ENCODE data around the gene ABI1. TPM values are rescaled to one million over a fixed set of nuclear protein-coding genes. Genes with fewer than 3 reads are reported as not detected.
A peak's percentile ranks its signal among the peaks of the same experiment; 100 is the strongest.

ABI1 gene
- total RNA-seq, 1 donor from 2014 or later: 54.5 TPM

DNA sequence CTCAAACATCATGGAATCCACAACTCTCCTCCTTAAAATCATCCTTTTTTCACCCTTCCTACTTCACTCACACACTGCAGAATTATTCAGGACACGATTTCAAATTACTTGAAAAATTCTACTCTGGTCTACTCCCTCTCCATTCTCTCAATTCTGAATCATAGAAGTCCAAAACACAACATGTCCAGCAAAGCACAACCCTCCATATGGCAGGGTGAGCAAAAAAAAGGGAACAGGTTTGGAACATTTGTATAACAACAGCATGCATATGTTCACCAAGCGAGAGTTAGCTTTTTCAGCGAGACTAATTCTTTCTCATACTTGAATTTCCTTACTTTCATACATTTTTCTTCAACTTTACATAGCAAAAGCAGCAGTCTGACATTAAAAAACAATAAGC lies 73.4 kb downstream of the ABI1 start:
- Mint-ChIP-seq H3K27me3 (no peaks in the 10 kb centered on the region), H3K9me3 (no peaks in the 10 kb centered on the region), H3K4me3 (no peak overlapping the region), H3K27ac (peak overlapping the region; percentile 11), H3K36me3 (ENCODE audit: low read depth) (peaks cover 40% of the 10 kb centered on the region), H3K4me1 (peaks cover 23% of the 10 kb centered on the region)
- no peak for DNase-seq
- intact Hi-C loops (cut with micrococcal nuclease): no loop called here

DNA sequence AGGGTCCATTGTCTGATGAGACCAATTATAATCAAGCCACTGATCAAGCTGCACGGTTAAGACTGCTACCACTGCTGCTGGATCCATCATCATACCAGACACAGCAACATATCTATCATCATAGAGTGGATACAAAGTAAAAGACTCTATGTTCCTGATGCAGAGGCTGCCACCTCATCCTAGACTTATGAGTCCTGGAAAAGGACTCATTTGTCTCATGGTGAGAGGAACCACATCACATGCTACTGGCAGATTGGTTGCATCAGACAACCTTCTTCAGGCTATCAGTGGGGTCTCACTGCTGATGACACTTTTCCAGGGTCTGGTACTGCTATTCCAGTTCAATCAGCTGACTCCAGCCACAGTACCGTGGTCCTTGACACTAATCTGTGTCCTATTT lies 79.0 kb downstream of the ABI1 start:
- peaks cover 24% of the 10 kb centered on the region for H3K36me3 Mint-ChIP-seq (ENCODE audit: low read depth)
- H3K4me1 Mint-ChIP-seq: peaks cover 45% of the 10 kb centered on the region
- H3K27me3 Mint-ChIP-seq: no peaks in the 10 kb centered on the region
- H3K27ac Mint-ChIP-seq: peak overlapping the region; percentile 67
- intact Hi-C loops (cut with micrococcal nuclease): loop anchor here (5.0 kb wide), 1 partner anchor 44 kb away; no protein-coding TSS in a partner anchor
- no peak for DNase-seq
- no peaks in the 10 kb centered on the region for H3K9me3 Mint-ChIP-seq
- H3K4me3 Mint-ChIP-seq: no peak overlapping the region

DNA sequence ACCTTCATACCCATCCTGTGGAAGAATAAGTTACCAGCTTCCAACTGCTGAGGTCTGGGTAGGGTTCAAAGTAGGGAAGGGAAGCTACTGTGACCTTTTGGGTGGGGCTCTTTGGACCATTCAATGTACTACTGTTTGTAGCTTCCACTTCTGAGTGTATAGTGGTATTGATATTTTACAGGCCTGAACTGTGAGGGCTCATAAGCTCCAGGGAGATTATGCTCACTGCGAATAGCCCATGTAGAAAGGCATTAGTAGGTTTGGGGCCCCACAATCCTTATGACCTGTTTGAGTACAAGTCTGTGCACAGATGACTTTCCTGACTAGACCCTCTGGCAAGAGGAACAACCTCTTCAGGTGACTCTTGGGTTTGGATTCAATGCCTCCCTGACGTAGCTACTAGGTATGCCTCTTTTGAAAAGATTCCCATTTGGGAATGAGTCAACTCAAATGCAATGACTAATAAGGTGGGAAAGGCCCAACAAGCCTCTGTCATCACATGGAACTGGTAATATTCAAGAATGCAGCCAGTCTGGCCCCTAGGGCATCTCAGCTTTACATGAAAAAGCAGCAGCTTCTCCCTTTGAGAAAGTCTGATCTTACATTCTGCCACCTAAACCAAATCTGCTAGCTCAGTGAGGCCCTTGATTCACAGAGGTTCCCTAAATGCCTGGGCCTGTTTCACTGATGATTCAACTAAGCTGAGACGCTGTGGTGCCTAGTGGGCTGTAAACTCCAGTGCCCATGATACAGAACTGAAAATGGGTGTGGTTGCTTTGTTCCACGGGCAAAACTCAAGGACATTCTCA lies 79.8 kb downstream of the ABI1 start:
- H3K4me3 Mint-ChIP-seq: no peak overlapping the region
- intact Hi-C loops (cut with micrococcal nuclease): loop anchor here (5.0 kb wide), 1 partner anchor 44 kb away; no protein-coding TSS in a partner anchor
- peak overlapping the region; percentile 54 for H3K27ac Mint-ChIP-seq

DNA sequence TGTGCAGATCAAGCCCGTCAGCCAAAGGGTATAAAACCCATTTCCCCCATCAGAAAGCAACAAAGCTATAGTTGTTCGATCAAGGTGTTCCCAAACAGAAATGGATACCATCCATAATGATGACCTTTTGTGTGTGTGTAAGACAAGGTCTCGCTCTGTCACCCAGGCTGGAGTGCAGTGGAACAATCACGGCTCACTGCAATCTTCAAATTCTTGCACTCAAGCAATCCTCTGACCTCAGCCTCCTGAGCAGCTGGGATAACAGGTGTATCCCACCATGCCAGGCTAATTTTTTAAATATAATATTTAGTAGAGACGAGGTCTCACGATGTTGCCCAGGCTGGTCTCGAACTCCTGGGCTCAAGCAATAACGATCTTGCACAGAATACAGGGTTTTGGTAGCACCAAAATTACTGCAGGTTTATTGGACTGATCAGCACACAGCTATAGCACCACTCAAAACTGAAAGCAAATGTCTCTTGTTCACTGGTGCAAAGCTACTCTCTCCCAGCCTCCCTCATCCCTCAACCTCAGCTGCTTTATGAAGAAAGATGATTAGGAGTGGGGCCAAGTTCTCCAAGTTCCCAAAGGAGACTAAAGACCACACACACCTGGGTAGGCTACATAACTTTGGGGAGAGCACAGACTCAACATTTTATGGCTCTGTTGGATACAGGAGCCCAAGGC lies 80.5 kb downstream of the ABI1 start:
- Mint-ChIP-seq H3K4me1 (peaks cover 41% of the 10 kb centered on the region), H3K4me3 (no peak overlapping the region), H3K27ac (no peak overlapping the region), H3K9me3 (no peaks in the 10 kb centered on the region), H3K27me3 (no peaks in the 10 kb centered on the region), H3K36me3 (ENCODE audit: low read depth) (peaks cover 12% of the 10 kb centered on the region)
- intact Hi-C loops (cut with micrococcal nuclease): loop anchor here (5.0 kb wide), 1 partner anchor 43 kb away; no protein-coding TSS in a partner anchor
- no peak for DNase-seq

More for the DNA sequence above, 79.8 kb downstream of the ABI1 start:
- Mint-ChIP-seq H3K36me3 (ENCODE audit: low read depth) (peaks cover 18% of the 10 kb centered on the region), H3K27me3 (no peaks in the 10 kb centered on the region), H3K9me3 (no peaks in the 10 kb centered on the region), H3K4me1 (peaks cover 41% of the 10 kb centered on the region)
- no peak for DNase-seq

DNA sequence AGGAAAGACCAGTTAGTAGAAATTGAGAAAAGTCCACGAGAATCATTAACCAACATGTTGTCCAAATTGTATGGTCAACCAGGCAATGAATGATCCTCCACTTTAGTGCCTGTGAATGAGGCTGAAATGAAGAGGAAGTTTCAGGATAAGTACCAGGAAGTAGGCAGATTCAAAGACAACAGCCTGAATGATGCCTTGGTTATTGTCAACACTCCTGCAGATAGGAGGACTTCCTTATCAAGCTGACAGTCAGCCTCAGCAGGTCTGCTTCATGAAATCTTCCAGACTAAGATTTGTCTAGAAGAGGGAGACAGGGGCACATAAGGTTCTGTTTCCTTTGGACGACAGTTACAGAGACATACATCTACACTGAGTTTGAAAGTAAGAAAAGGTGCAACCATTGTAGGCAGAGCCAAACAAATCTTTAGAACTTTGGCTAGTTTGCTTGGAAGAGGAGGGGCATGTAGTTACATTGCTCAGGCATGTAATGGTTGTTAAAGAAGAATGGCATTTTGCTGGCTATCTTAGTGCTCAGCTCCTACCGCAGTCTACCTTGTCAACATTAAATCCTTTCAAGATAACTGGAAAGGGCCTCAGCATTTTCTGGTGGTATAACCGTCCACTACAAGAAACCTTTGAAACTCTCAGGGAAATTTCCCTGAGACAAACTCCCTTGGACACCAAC lies 81.4 kb downstream of the ABI1 start:
- H3K27ac Mint-ChIP-seq: no peak overlapping the region
- H3K4me3 Mint-ChIP-seq: no peak overlapping the region
- no peaks in the 10 kb centered on the region for H3K27me3 Mint-ChIP-seq
- no peaks in the 10 kb centered on the region for H3K9me3 Mint-ChIP-seq
- peaks cover 42% of the 10 kb centered on the region for H3K4me1 Mint-ChIP-seq
- peaks cover 12% of the 10 kb centered on the region for H3K36me3 Mint-ChIP-seq (ENCODE audit: low read depth)
- no peak for DNase-seq
- intact Hi-C loops (cut with micrococcal nuclease): no loop called here

DNA sequence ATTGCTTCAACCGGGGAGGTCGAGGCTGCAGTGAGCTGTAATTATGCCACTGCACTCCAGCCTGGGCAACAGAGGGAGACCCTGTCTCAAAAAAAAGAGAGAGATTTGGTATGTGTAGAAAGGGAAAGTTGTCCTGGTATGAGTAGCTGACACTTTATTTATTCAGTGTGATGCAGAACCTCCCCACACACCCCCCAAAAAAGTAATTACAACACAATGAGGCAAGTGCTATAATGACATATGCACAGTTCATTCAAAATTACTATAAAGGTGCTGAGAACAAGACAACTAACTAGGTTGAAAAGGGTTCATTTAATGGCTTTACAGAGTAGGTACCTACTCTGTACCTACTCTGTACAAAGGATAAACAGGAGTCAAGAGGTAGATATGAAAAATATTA lies 83.1 kb downstream of the ABI1 start:
- DNase-seq: no peak
- H3K9me3 Mint-ChIP-seq: no peaks in the 10 kb centered on the region
- H3K27me3 Mint-ChIP-seq: no peaks in the 10 kb centered on the region
- H3K4me3 Mint-ChIP-seq: no peak overlapping the region
- intact Hi-C loops (cut with micrococcal nuclease): no loop called here
- peak overlapping the region; percentile 26 for H3K27ac Mint-ChIP-seq
- peaks cover 39% of the 10 kb centered on the region for H3K4me1 Mint-ChIP-seq
- H3K36me3 Mint-ChIP-seq (ENCODE audit: low read depth): peaks cover 7% of the 10 kb centered on the region

DNA sequence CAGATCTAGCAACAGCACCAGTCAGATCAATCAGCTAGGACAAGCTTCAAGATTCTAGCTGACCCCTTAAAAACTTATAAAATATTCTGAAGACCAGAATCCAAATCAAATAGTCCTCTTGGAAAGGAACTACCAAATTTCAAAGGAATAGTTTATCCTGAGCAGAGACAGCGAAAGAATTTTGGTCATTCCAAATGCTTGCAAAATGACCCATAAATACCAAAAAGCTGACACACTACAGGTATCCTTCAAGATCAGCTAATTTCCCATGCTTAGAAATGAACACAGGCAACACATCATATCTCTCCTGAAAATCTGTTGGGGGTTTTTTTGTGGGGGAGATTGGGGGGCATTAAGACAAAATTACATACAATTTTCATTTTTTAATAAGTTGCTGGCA lies 84.5 kb downstream of the ABI1 start:
- peaks cover 3% of the 10 kb centered on the region for H3K36me3 Mint-ChIP-seq (ENCODE audit: low read depth)
- H3K27me3 Mint-ChIP-seq: no peaks in the 10 kb centered on the region
- H3K4me1 Mint-ChIP-seq: peaks cover 30% of the 10 kb centered on the region
- no peak overlapping the region for H3K27ac Mint-ChIP-seq
- no peaks in the 10 kb centered on the region for H3K9me3 Mint-ChIP-seq
- H3K4me3 Mint-ChIP-seq: no peak overlapping the region
- intact Hi-C loops (cut with micrococcal nuclease): no loop called here
- DNase-seq: no peak

DNA sequence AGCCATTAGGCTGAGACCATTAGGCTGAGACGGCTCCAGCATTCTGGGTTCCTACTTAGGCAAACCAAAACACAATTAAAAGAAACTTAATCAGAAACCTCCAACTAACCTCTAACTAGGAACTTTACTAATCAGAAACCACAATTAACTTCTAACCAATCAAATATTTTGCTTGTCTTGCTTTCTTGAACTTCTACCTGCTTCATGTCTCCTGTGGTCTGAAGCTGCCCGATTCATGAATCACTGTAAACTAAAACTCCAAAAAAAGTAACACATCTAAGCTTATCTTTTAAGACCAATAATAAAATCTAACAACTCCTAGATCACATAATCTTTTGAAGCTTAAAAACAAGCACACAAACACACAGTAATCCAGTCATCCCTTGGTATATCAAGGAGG lies 87.1 kb downstream of the ABI1 start:
- Mint-ChIP-seq H3K27me3 (no peaks in the 10 kb centered on the region), H3K9me3 (no peaks in the 10 kb centered on the region), H3K36me3 (ENCODE audit: low read depth) (peaks cover 9% of the 10 kb centered on the region), H3K27ac (no peak overlapping the region), H3K4me1 (peaks cover 18% of the 10 kb centered on the region), H3K4me3 (no peak overlapping the region)
- intact Hi-C loops (cut with micrococcal nuclease): no loop called here
- no peak for DNase-seq

DNA sequence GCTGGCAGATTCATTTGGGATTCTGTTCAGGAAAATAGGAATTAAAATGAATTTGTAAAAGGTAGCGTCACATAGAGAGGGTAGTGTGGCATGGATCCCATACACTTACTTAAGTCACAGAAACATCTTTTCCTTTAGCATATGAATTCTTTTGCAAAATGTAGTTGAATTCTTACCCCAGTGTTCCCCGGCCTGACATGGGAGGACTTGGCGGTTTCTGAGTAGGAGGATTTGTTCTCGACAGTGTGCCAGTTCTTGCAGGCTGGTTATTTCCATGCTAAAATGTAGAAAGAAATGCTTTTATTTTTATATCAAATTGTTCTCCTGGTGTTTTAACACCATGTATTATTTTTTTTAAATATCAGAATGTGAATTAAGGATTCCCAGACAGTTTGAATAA lies 90.7 kb downstream of the ABI1 start:
- H3K9me3 Mint-ChIP-seq: no peaks in the 10 kb centered on the region
- DNase-seq: no peak
- no peak overlapping the region for H3K4me3 Mint-ChIP-seq
- H3K4me1 Mint-ChIP-seq: peaks cover 8% of the 10 kb centered on the region
- H3K27me3 Mint-ChIP-seq: no peaks in the 10 kb centered on the region
- intact Hi-C loops (cut with micrococcal nuclease): no loop called here
- no peak overlapping the region for H3K27ac Mint-ChIP-seq
- peaks cover 20% of the 10 kb centered on the region for H3K36me3 Mint-ChIP-seq (ENCODE audit: low read depth)

DNA sequence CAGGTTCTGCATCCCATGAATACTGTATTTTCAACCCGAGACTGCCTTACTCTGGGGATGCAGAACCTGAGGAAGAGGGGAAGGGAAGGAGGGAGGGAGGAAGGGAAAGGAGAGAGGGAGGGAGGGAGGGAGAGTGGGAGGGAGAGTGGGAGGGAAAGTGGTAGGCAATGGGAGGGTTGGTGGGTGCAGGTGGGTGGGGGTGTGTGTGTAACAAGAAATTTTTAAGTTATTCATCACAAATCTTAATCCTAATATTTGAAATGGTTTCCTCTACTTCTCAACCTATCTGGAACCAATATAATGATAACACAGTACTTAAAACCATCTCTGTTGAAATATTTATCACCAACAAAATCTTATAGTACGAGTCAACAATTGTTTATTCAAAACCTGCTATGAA lies 95.2 kb downstream of the ABI1 start:
- no peaks in the 10 kb centered on the region for H3K9me3 Mint-ChIP-seq
- H3K36me3 Mint-ChIP-seq (ENCODE audit: low read depth): peaks cover 31% of the 10 kb centered on the region
- intact Hi-C loops (cut with micrococcal nuclease): no loop called here
- no peak overlapping the region for H3K27ac Mint-ChIP-seq
- DNase-seq: no peak
- H3K27me3 Mint-ChIP-seq: no peaks in the 10 kb centered on the region
- peaks cover 4% of the 10 kb centered on the region for H3K4me1 Mint-ChIP-seq
- H3K4me3 Mint-ChIP-seq: no peak overlapping the region

DNA sequence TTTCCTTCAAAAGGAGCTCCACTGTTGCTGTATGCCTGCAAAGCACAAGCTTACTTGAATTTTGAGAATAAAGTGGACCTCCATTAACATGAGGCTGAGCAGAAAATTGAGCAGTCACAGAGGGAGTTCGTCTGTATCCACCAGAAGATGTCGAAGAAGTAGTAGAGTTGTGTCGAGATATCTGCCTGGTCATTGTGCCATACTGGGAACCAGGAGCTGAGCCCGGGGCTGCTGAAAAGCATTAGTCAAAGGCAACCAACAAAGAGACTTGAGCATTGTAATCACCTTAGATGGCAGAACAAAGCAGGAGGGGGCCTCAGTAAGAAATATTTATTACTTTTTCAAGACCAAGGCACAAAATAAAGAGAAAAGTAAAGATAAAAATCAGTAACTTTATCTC lies 101.8 kb downstream of the ABI1 start:
- peak overlapping the region; percentile 9 for H3K27ac Mint-ChIP-seq
- peaks cover 32% of the 10 kb centered on the region for H3K36me3 Mint-ChIP-seq (ENCODE audit: low read depth)
- intact Hi-C loops (cut with micrococcal nuclease): no loop called here
- peaks cover 10% of the 10 kb centered on the region for H3K4me1 Mint-ChIP-seq
- no peak for DNase-seq
- H3K9me3 Mint-ChIP-seq: no peaks in the 10 kb centered on the region
- H3K4me3 Mint-ChIP-seq: no peak overlapping the region
- no peaks in the 10 kb centered on the region for H3K27me3 Mint-ChIP-seq

DNA sequence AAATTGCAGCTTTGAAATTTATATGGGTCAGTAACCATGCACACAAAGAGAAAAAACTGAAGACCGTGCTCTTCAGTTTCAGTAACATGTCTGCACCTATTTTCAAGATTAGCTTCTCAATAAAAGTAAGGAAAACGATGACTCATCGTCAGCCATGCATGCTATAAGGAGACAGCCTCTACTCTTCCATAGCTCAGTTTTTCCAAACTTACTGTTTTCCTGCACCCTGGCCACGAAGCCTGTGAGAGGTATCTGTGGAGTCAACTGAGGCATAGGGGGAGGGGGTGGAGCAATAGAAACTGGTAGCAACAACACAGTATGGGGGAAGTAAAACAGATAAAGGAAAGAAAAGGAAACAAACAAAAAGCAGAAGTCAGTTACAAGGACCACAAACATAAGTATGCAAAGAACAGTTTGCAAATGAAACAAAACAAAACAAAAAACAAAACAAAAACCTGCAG lies 105.3 kb downstream of the ABI1 start:
- Mint-ChIP-seq H3K4me3 (peak overlapping the region; percentile 8), H3K36me3 (ENCODE audit: low read depth) (peaks cover 35% of the 10 kb centered on the region), H3K9me3 (no peaks in the 10 kb centered on the region), H3K27ac (peak overlapping the region; percentile 76), H3K27me3 (no peaks in the 10 kb centered on the region), H3K4me1 (peaks cover 19% of the 10 kb centered on the region)
- intact Hi-C loops (cut with micrococcal nuclease): no loop called here
- no peak for DNase-seq

DNA sequence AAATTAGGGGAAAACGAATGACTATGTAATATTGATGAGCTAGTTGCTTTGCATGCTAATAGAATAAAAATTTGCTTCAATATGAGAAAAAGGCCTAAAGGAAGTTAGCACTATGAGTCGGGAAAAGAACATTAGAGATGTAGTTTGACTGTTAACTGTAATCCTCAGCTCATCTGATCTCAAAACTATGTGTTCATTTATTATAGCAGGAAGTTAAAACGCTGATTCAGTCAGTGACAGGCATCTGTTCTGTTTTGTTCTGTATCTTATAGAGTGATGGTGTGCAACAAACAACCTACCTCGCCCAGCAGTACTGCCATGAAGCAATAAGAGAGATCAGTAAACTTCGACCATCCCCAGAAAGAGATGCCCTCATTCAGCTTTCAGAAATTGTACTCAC lies 114.7 kb downstream of the ABI1 start:
- Mint-ChIP-seq H3K4me1 (peaks cover 25% of the 10 kb centered on the region), H3K4me3 (no peak overlapping the region), H3K9me3 (peaks cover 4% of the 10 kb centered on the region), H3K36me3 (ENCODE audit: low read depth) (peaks cover 57% of the 10 kb centered on the region), H3K27me3 (no peaks in the 10 kb centered on the region), H3K27ac (peak overlapping the region; percentile 59)
- DNase-seq: no peak
- intact Hi-C loops (cut with micrococcal nuclease): no loop called here

DNA sequence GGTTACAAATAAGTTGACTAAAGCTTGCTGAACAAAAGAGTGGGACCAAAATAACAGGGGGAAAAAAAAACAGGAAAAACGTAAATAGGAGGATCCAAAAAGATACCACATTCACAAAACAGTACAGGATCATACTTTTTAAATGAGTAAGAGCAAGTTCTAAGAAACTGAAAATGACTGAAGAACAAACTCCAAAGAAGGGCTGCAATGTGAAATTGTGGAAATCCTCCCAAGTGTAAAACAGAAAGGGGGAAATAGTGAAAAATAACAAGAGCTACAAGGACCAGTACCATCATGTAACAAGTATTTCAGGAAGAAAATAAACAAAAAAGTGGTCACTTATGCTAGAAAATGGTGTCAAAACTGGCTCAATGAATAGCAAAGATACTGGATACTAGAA lies 116.9 kb downstream of the ABI1 start:
- intact Hi-C loops (cut with micrococcal nuclease): no loop called here
- Mint-ChIP-seq H3K4me3 (peak overlapping the region; percentile 16), H3K4me1 (peaks cover 42% of the 10 kb centered on the region)

More for the DNA sequence above, 116.9 kb downstream of the ABI1 start:
- peaks cover 4% of the 10 kb centered on the region for H3K9me3 Mint-ChIP-seq
- H3K27me3 Mint-ChIP-seq: no peaks in the 10 kb centered on the region
- H3K36me3 Mint-ChIP-seq (ENCODE audit: low read depth): peaks cover 72% of the 10 kb centered on the region
- peak overlapping the region; percentile 74 for H3K27ac Mint-ChIP-seq
- DNase-seq: no peak

All from activated CD4-positive, alpha-beta T cell treated with anti-CD3 and anti-CD28 coated beads, Interleukin-2, amount 10 ng/mL, durations not matched to agents 24 days and 14 days (primary cell).